Colonic mucosa (tissue), 4 donors: Measurements from ENCODE around the gene RIT1. TPM values are rescaled to one million over a fixed set of nuclear protein-coding genes. Genes with fewer than 3 reads are reported as not detected.
A peak's percentile ranks its signal among the peaks of the same experiment; 100 is the strongest.

Experiments used
- DNase-seq: peaks from one replicate; pipeline ENCODE4 v3.0.0-alpha.2; 2020
- H3K27ac ChIP-seq: fragments of 200-600 bp; one replicate; pipeline ENCODE4 v1.8.0; 2021
- H3K27me3 ChIP-seq: fragments of 200-600 bp; one replicate; pipeline ENCODE4 v1.8.0; 2021
- H3K36me3 ChIP-seq: fragments of 200-600 bp; one replicate; pipeline ENCODE4 v1.8.0; 2021
- H3K4me1 ChIP-seq: fragments of 200-600 bp; one replicate; pipeline ENCODE4 v1.8.0; 2021; ENCODE audit warnings: mild to moderate bottlenecking
- H3K4me3 ChIP-seq: fragments of 200-600 bp; one replicate; pipeline ENCODE4 v1.8.0; 2021
- H3K9ac ChIP-seq, 2 donors: one replicate each; pipeline ENCODE4 v1.7.0; 2013; ENCODE audit warnings: control low read depth in 2 of 2, low read depth in 2 of 2, low read length in 2 of 2
- H3K9me3 ChIP-seq: fragments of 200-600 bp; one replicate; pipeline ENCODE4 v1.8.0; 2021
- CTCF ChIP-seq: fragments of 200-600 bp; IDR thresholded peaks from one replicate; pipeline ENCODE4 v1.8.0; 2022; ENCODE audit warnings: antibody characterized with exemption, mild to moderate bottlenecking
- intact Hi-C: fragments of 100-400 bp; cut with DNase I; formaldehyde crosslinking; loops from one replicate; pipeline ENCODE4 v1.14.1; 2022
- total RNA-seq, 2 donors: library from RNA; stranded (reverse); fragmentation: NEBNext Ultra II Directional in 1 of 2; extraction: Animal tissue kit (Norgen Biotek cat#: 25700) in 1 of 2; gene quantifications; one replicate each; pipeline ENCODE4 v1.2.1, GENCODE V29; 2021
- donor health status: healthy.
- donor health status: DM: no; HTN: no; CAD: no.
- donor health status: DM: no; HTN: no; CAD: no.

The RIT1 gene
- total RNA-seq: 10 to 100 TPM; 14.6 to 51.7 TPM

- no peaks in the 10 kb centered on the region for H3K4me1 ChIP-seq
- TF ChIP-seq CTCF: no peak
- DNase-seq: peak; percentile 91
- peak within 1 kb of the TSS; percentile 52 to 86 for H3K9ac ChIP-seq
- intact Hi-C loops: no loop called here
- H3K27ac ChIP-seq: peak within 1 kb of the TSS; percentile 91
- peak within 1 kb of the TSS; percentile 66 for H3K4me3 ChIP-seq
- no peaks in the 10 kb centered on the region for H3K9me3 ChIP-seq
- peaks cover 16% of the 10 kb centered on the region for H3K36me3 ChIP-seq
- H3K27me3 ChIP-seq: no peaks in the 10 kb centered on the region
Observed at GRCh38 chr1:155911156-155912055, at the start of gene RIT1. RIT1 (minus strand) TSS chr1:155911349; CDS start chr1:155910761, 588 bp downstream.

GRCh38 chr1:155960081-155960745, 49.1 kb upstream of the RIT1 start:
- TF ChIP-seq CTCF: no peak
- Histone ChIP-seq H3K4me3 (no peak overlapping the region), H3K9me3 (no peaks in the 10 kb centered on the region), H3K27ac (no peak overlapping the region), H3K27me3 (no peaks in the 10 kb centered on the region), H3K36me3 (peaks cover 39% of the 10 kb centered on the region), H3K9ac (no peak overlapping the region), H3K4me1 (peaks cover 7% of the 10 kb centered on the region)
- intact Hi-C loops: no loop called here
- DNase-seq: no peak

GRCh38 chr1:155957411-155957915, 46.3 kb upstream of the RIT1 start:
- Histone ChIP-seq H3K27ac (no peak overlapping the region), H3K27me3 (no peaks in the 10 kb centered on the region), H3K4me3 (no peak overlapping the region), H3K9ac (no peak overlapping the region), H3K9me3 (no peaks in the 10 kb centered on the region), H3K4me1 (peaks cover 2% of the 10 kb centered on the region), H3K36me3 (peaks cover 30% of the 10 kb centered on the region)
- no peak for TF ChIP-seq CTCF
- intact Hi-C loops: no loop called here
- DNase-seq: no peak

GRCh38 chr1:155954645-155955044, 43.5 kb upstream of the RIT1 start:
- H3K27me3 ChIP-seq: no peaks in the 10 kb centered on the region
- H3K9ac ChIP-seq: no peak overlapping the region
- H3K4me1 ChIP-seq: no peaks in the 10 kb centered on the region
- no peak for DNase-seq
- intact Hi-C loops: no loop called here
- H3K4me3 ChIP-seq: no peak overlapping the region
- H3K36me3 ChIP-seq: peaks cover 40% of the 10 kb centered on the region
- no peak for TF ChIP-seq CTCF
- no peaks in the 10 kb centered on the region for H3K9me3 ChIP-seq
- H3K27ac ChIP-seq: no peak overlapping the region

GRCh38 chr1:155952505-155952890, 41.3 kb upstream of the RIT1 start:
- Histone ChIP-seq H3K9me3 (no peaks in the 10 kb centered on the region), H3K27me3 (no peaks in the 10 kb centered on the region), H3K4me1 (no peaks in the 10 kb centered on the region), H3K9ac (no peak overlapping the region), H3K4me3 (no peak overlapping the region), H3K27ac (no peak overlapping the region), H3K36me3 (peaks cover 45% of the 10 kb centered on the region)
- no peak for DNase-seq
- intact Hi-C loops: no loop called here
- no peak for TF ChIP-seq CTCF
